Posterior cingulate gyrus (tissue), 11 donors: Measurements from ENCODE around the gene INF2.
A peak's percentile ranks its signal among the peaks of the same experiment; 100 is the strongest.

Source experiments
- DNase-seq, 10 donors: peaks; one replicate each; pipeline versions ENCODE4 v3.0.0 to v3.0.0-alpha.2; 2020 to 2021; ENCODE audit warnings: mixed read lengths in 3 of 10
- intact Hi-C: fragments of 100-400 bp; cut with DNase I; formaldehyde crosslinking; loops from one replicate; pipeline ENCODE4 v1.15.1; 2023

INF2 gene

GRCh38 chr14:104685998-104686610 is 3.3 kb upstream of the INF2 start:
- peak in 1 of 10 donors; percentile 0 for DNase-seq
- intact Hi-C loops = no loop called here

DNA sequence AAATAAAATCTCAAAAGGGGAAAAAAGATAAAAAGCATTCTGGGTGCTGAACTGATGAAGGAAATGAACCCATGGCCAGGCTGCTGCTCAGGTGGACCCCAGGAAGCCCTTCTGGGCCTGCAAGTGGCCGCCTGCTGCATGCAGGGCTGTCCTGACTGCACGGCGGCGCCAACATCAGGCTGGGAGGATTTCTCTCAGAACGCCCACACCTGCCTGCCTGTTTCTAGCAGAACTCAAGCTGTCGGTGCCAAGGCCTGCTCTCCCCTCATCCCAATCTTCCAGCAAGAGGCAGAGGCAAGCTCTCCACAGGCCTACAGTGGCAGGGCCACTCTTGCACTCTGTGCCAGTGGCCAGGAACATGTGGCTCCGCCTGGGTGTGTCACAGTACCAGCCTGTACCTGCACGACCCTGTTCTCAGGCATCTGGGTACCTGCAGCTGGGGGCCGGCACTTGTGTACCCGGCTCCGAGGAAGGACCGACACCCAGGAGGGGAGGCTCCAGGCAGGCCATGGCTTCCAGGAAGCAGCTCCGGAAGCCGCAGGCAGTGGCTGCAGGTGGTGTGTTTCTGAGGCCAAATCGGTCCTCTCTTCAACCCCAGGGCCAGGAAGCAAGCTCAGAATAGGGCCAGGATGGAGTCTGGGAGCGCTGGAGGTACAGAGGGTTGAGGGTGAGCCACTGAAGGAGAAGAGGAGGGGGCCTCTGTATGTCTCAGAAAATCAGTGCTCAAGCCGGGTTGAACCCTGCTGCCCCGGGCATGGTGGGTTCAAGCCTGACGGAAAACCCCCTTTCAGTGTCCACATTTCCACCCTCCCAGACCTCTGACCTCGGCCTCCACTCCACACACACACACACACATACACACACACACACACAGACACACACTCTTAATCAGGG is 2.5 kb upstream of the INF2 start:
- DNase-seq = peak in 9 of 10 donors; percentile 20 to 96 (median 79)
- intact Hi-C loops = no loop called here

DNA sequence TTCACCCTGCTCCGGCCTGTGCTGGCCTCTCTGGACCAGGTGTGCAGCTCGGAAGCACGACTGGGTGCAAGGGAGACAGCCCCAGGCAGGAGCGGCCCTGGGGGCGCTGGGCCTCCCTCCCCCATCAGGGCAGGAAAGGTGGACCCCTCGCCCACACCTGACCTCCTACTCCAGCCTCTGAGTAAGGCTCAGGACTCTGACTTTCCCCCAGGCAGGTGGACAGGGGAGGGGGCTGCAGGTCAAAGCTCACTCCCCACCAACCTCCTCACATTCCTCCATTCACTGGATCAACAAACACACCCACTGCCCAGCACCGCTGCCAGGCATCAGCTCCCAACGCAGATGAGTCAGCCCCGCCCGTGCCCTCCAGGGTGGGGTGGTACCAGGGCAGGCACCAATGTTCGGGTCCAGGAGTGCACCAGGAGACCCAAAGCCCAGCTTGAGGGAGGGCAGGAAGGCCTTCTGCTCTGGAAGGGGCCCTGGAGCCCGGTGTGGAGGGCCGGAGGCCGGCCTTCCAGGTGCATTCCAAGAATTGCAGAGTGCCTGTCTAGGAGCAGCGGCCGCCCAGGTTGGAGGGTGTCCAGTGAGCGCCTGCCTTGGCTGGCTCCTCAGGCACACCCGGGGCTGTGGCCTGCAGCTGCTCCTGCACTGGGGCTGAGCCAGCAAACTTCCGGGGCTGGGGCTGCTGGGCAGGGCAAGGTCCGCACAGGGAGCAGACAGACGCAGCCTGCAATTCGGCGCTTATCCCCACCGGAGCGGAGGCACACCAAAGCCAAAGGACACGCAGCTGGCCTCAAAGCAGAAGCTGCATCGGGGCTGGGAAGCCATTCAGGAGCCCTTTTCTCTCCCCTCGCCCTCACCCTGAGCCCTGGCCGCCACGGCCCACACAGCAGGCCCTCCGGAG is 1.6 kb upstream of the INF2 start:
- intact Hi-C loops = no loop called here
- peak in 3 of 10 donors; percentile 65 to 94 (median 67) for DNase-seq

DNA sequence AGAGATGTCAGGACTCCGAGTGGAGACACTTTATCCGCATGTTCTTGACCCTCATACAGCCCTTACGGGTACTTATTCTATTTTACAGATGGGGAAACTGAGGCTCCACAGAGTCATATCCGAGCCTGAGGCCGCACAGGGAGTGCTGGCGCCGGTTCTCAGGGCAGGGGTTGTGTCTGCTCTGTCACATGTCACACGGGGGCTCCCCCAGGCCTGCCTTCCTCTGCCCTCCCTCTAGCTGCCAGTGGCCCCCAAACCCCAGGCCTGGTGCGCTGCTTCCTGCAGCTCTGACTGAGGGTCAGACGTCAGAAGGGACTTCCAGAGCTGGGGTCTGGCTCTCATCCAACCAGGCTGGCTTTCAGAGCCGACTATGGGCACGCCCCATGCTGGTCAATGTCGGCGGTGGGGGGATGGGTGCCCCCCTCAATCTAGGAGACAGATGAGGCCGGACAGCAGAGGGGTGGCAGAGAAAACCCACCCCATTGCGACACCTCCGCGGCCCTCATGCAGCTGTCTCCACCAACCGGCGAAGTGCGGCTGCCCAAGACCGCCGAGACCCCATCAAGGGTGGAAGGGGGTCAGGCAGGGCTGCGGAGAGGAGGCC is 811 bp upstream of the INF2 start:
- peak in 1 of 10 donors; percentile 80 for DNase-seq
- intact Hi-C loops = no loop called here

DNA sequence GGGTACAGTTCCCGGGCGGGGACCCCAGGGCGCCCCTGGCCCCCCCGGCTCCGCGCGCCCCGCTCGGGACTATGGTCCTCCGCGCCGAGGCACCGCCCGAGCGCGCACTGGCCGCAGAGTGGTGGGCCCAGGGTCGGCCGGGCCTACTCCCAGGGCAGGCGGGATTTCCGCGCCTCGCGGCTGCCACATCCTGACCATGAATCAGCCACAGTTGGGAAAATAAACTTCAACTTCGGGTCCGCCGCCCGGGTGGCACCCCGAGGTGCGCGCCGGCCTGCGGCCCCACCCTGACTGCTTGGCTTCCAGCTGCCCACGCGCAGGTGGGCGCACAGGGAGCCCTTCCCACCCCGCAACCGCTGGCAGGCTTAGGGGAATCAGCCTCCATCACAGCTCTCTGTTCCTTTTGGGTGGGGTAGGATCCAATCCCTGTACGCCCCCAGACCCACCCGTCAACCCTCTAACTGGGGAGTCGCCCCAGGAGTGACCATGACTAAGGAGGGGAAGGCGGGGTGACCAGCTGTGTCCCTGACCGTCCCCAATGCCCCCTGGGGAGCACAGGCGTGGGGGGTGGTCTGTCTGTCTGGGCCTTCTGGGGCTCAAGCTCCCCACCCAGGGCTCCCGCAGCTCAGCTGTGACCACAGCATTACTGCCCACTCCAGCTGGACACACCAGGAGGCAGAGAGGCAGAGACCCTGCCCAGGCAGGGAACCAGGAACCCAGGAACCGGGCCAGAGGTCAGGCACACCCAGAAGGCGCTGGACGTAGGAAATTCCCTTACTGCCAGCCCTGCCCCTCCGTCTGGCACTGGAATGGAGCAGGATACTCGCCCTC is 678 bp downstream of the INF2 start:
- DNase-seq = no peak
- intact Hi-C loops = no loop called here

- intact Hi-C loops = no loop called here
- no peak for DNase-seq
These were observed 1.5 kb downstream of the INF2 start for GRCh38 chr14:104690861-104691455.

- intact Hi-C loops = no loop called here
- DNase-seq = no peak
These were observed 2.3 kb downstream of the INF2 start for GRCh38 chr14:104691546-104692260.

- DNase-seq = no peak
These were observed 3.0 kb downstream of the INF2 start for GRCh38 chr14:104692261-104692938.

GRCh38 chr14:104692939-104693315 is 3.5 kb downstream of the INF2 start:
- peak in 1 of 10 donors; percentile 9 for DNase-seq
- intact Hi-C loops = no loop called here

More at GRCh38 chr14:104692261-104692938, 3.0 kb downstream of the INF2 start:
- intact Hi-C loops = no loop called here

DNA sequence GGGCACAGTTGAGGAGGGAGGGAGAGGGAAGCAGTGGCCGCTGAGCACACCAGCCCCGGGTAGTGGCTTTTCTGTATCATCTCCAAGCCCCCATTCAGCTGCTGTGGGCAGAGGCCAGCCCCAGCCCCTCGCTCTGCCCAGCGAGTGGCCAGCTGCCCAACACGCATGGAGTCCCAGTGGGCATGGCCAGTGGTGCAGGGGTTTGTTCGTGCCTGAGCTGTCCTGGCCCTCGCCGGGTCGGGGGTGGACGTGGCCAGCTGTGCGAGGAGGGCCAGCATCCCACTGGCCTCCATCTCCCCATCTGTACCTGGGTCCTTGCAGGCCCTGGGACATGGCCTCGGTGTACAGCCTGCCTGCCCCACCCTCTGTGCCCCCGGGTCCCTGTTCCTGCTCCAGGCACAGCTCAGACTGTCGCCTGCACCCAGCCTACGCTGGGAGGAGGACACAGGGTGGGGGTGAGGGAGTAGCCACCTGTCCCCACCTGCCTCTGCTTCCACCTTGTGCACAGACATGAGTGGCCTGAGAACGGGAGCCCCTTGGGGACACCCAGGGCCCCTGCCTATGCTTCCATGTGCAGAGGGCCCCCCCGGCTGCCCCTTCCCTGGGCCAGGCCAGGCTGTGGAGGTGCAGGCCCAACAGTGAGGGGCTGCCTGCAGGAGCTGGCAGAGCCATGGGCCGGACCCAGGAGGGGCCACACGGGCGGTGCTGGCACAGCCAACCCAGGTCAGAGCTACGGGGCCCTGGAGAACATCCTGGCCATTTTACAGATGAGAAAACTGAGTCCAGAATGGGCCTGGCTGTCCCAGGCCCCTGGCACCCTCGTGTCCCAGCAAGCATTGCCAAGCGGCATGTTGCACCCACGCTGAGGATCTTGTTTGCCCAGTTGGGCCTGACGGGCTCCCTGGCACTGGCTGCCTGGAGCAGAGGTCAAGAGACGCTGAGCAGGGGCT is 4.3 kb downstream of the INF2 start:
- DNase-seq = peak in 1 of 10 donors; percentile 43
- intact Hi-C loops = no loop called here

- intact Hi-C loops = no loop called here
- DNase-seq = peak; percentile 79 to 98 (median 84)
These were observed 5.1 kb downstream of the INF2 start for GRCh38 chr14:104694475-104694950.

DNA sequence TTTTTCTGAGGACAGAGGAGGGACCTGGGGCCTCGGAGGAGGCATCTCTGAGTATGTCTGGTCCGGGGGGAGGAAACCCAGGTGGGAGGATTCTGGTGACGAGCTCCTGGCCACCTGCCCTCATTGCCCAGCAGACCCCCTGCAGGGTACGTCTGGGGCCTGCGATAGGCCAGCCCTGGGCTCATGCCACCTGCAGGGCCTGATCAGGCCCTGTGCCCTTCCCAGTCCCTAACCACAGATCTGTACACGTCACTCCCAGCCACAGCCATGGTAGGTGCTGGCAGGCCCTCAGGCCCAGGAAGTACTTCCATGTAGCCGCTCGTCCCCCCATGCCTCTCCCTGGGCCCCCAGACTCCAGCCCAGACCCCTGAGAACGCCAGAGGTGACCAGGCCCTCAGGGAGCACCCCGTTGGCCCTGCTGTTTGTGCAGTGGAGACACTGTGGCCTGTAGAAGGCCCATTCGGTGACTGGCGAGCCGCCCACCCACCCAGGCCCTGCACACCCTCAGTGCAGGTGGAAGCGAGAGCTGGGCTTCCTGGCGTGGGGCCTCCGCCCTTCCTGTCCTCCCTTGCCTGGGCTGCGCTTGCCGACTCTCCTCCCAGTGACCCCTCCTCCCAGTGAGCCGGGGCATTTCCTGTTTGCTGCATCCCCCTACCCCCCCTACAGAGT is 5.7 kb downstream of the INF2 start:
- intact Hi-C loops = no loop called here
- no peak for DNase-seq

DNA sequence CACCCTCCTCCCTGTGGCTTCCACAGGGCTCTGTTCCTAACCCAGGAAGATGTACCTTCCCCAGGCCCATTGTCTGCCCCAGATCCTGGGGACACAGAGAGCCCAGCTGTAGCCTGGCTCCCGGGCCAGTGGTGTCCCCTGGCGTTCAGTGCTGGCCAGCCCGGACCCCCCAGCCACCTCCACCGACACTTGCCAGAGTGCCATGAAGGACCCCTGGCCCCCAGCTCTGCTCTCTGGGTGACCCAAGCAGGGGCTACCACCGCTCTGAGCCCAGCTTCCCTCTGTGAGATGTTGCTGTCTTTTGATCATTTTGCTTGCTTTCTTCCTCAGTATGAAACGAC is 6.2 kb downstream of the INF2 start:
- intact Hi-C loops = no loop called here
- DNase-seq = no peak

GRCh38 chr14:104696671-104697316 is 7.4 kb downstream of the INF2 start:
- intact Hi-C loops = no loop called here
- DNase-seq = peak in 1 of 10 donors; percentile 43

GRCh38 chr14:104697317-104697703 is 7.9 kb downstream of the INF2 start:
- DNase-seq = no peak
- intact Hi-C loops = no loop called here
